Umbilical cord (tissue), 2 donors: Measurements from ENCODE around the gene TBC1D8B. TPM values are rescaled to one million over a fixed set of nuclear protein-coding genes. Genes with fewer than 3 reads are reported as not detected.
A peak's percentile ranks its signal among the peaks of the same experiment; 100 is the strongest.
"Not testable (repeated sequence)": the region's sequence is repeated elsewhere in the genome, so short reads cannot be mapped to it uniquely, and the experiment has no call there.

Experiments
- DNase-seq: peaks from one replicate; pipeline ENCODE4 v3.0.0-alpha.2; 2015; ENCODE audit warnings: low spot score
- total RNA-seq: library from RNA; depleted of rRNA; stranded (reverse); fragments of >200 nt; gene quantifications from one replicate; pipeline ENCODE4 v1.2.3, GENCODE V29; 2014; ENCODE audit warnings: low replicate concordance; ENCODE audit not compliant: insufficient read depth

Gene TBC1D8B
- 21.7 TPM for total RNA-seq

DNA sequence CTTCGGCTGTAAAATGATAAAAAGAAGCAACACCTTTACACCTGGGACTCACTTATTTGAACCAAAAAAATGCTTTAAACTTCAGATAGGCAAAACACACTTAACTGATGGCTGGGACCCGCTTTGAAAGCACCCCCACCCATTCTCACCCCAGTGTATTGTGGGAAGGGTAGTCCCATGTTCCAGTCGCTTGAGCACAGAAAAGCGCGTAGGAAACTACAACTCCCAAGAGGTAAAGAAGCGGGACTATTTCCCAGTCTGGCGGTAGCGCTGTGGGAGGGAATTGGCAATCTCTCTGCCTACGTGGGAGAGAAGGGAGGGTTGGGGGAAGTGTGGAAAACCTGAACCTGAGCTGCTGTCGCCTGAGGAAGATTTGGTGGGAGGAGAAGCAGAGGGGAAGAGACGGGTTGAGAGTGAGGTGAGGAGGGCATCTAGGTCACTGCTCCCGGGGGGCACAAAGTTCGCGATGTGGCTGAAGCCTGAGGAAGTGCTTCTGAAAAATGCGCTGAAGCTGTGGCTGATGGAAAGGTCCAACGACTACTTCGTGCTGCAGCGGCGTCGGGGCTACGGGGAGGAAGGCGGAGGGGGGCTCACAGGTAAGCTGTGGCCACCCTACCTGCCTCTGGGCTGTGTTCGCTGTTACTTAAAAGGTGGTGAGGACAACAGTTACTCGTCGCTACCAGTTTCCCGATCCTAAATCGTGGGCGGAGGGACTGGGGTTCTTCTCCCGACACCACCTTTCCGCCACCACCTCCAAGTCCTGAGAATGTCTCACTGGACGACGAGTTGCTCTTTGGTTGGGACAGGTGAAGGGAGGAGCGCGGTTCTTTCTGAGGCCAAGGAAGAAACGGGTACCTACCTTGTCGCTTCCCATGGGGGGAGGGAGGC, at the start of gene TBC1D8B:
Gene TBC1D8B (plus strand): TSS at position 286 of the 888 bp plus-strand sequence. CDS start 181 bp downstream, at position 467.
- DNase-seq = peak; percentile 96

DNA sequence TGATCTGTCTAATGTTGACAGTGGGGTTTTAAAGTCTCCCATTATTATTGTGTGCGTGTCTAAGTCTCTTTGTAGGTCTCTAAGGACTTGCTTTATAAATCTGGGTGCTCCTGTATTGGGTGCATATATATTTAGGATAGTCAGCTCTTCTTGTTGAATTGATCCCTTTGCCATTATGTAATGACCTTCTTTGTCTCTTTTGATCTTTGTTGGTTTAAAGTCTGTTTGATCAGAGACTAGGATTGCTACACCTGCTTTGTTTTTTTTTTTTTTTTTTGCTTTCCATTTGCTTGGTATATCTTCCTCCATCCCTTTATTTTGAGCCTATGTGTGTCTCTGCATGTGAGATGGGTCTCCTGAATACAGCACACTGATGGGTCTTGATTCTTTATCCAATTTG, 33.2 kb upstream of the TBC1D8B start:
- not testable (repeated sequence) for DNase-seq

DNA sequence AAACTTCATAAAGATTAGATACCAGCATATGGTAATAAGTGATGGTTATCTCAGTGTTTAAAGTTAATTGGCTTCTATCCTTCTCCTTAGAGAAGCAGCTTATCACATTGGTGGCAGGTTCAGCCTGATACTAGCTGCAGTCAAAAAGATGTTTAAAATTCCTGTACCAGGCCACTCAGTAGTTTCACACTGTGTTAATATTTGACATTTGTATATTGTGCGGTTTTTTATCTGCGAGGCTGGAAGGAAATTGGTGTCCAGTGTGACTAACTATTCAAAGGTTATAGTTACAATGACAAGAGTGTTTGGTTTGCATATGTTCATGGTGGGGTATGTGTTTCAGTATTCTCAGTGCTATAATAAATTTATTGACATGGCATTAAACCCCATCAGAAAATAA, 27.5 kb upstream of the TBC1D8B start:
- no peak for DNase-seq

DNA sequence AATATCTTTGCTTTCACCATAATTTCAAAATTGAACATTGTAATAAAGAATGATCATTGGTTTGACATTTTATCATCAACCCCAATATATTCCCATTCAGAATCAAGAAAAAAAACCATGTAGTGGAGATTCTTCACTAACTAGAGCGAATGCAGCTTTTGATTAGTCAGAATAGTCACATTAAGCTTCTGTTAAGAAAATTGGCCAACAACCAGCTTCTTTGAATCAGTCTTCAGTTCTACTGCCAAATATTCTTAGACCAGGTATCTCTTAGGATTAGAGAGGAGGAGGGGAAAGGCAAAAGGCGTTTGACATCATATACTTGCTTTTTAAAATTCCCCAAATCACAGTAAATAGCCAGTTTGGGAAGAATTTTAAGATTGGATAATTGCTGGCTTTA, 22.2 kb upstream of the TBC1D8B start:
- DNase-seq = no peak

DNA sequence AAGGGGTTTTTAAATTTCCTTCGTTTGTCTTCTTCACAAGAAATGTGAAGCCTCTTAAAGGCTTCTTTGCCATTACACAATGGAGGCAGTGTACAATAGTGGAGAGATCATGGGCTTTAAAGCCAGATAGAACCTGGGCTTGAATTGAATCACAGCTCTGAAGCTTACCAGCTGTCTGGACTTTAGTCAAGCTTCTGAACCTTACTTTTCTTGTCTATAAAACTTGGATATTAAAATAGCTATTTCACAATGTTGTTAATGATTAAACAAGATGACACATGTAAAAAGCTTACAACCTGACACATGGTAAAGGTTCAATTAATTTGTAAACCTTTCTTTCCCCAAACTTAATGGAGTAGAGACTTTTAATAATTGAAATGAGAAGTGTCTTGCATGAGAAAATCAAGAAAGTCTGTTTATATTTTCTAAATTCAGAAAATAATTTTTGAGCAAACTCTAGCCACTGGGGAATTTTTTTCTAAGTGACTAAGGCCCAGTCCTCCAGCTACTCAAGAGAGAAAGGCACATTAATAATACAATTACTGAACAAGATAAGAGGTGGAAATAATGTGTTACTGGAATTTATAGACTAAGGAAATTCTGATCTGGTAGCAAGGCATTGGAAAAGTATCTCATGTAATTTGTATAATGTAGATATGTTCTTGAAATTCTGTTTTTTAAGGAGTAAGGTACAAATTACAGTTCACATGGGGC, 21.7 kb upstream of the TBC1D8B start:
- DNase-seq = no peak

DNA sequence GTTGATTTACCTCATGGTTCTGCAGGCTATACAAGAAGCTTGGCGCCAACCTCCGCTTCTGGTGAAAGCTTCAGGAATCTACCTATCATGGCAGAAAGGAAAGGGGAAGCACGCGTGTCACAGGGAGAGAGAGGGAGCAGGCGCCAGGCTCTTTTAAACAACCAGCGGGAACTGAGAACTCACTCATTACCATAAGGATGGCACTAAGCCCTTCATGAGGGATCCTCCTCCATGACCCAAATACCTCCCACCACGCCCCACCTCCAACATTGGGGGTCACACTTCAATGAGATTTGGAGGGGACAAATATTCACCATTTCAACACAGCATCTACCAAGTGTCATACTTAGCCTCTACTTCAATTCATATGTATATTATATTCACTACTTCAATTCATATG, 18.8 kb upstream of the TBC1D8B start:
- no peak for DNase-seq

DNA sequence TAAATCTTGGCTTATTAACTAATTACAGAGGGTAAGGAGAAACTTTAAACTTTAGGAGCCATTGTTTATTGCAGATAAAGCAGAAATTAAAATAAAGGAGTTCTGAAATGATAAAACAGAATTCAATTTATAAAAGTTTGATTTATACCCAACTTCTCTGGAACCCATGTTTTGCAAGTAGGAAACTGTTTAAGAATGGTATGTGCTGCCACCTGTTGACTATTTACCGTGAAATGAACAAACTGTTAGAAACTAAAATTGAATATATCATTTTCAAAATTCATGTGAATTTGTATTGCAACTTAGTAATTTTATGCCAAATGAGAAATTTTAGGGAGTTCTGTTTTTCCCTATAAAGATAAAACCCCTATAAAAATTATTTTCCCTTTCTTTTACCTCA, 11.0 kb upstream of the TBC1D8B start:
- DNase-seq = peak; percentile 1

DNA sequence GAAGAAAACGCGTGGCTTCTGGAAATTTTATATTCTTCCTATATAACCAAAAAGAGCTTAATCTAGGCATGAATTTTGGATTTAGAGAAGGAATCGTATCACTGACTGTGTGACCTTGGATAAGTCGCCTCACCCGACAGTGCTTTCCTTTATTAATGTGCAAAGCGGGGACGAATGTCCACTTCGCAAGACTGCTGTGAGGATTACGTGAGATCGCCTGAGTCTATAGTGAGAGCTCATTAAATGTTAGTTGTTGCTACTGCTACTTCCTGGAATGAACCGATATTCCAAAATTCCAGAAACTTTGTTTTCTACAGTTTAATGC, 448 bp upstream of the TBC1D8B start:
- DNase-seq = no peak

DNA sequence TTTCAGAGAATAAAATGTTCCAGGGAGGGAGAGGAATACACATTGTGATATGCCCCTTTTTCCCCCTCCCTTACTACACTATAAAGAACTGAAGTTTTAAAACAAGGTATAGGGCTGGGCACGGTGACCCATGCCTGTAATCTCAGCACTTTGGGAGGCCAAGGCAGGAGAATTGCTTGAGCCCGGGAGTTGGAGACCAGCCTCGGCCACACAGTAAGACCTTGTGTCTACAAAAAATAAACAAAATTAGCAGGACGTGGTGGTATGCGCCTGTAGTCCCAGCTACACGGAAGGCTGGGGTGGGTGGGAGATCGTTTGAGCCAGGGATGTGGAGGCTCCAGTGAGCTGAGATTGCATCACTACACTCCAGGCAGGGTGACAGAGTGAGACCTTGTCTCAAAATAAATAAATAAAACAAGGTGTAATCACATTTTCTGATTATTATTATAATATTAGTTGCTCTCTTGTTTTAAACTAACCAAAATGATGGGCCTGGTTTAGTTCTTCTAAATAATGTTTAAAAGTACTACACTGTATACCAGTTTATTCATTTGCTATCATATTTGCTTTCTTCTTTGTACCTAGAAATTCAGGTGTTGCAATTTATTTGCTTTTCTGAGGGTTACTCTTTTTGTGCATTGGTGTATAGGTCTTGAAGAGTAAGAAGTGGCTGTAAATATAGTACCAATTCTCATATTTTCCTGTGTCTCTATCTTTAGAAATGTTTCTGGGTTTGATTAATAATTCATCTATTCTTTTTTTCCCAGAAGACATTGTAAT, 8.8 kb downstream of the TBC1D8B start:
- DNase-seq = no peak

DNA sequence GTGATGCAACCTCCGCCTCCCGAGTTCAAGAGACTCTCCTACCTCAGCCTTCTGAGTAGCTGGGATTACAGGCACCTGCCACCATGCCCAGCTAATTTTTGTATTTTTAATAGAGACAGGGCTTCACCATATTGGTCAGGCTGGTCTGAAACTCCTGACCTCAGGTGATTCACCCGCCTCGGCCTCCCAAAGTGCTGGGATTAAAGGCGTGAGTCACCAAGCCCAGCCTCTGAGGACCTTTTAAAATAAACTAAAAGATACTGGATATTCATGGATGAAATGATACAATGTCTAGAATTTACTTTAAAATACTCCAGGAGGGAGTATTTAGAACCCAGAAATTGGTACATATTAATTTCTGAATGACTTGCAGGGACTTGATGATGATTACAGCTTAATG, 10.5 kb downstream of the TBC1D8B start:
- DNase-seq = not testable (repeated sequence)

DNA sequence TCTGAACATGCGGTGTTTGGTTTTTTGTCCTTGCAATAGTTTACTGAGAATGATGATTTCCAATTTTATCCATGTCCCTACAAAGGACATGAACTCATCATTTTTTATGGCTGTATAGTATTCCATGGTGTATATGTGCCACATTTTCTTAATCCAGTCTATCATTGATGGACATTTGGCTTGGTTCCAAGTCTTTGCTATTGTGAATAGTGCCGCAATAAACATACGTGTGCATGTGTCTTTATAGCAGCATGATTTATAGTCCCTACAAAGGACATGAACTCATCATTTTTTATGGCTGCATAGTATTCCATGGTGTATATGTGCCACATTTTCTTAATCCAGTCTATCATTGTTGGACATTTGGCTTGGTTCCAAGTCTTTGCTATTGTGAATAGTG, 11.6 kb downstream of the TBC1D8B start:
- DNase-seq = not testable (repeated sequence)

DNA sequence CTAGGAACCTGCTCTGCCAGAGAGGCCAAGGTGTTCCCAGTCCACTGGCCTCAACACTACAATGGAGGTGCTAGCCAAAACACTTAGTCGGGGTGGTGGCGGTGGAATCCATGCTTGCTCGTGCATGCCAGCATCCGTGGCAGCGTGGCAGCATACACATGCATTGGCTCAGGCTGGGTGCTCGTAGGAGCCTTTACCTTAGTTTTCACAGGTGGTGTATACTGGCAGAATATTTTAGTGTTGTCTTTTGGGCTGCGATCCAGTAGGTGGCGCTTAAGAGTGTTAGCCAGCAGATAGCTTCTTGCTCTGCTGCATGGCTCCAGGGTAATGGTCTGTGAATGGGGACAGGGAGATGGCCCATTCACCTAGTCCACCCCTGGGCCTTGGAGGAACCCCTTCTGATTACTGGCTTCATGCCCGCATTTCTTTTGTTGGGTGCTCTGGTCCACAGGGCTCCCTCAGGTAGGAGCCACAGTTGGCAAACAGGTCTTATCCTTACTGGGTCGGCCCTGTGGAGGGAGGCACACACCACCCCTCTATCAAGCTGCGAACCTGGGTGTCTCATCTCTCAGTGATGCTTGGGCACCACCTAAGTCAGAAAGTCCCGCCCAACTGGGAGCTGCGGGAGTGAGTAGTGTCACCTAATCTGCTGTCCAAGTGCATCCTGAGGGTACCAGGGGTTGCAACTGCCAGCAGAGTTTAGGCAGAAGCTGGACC, 60.7 kb downstream of the TBC1D8B start:
- no peak for DNase-seq

DNA sequence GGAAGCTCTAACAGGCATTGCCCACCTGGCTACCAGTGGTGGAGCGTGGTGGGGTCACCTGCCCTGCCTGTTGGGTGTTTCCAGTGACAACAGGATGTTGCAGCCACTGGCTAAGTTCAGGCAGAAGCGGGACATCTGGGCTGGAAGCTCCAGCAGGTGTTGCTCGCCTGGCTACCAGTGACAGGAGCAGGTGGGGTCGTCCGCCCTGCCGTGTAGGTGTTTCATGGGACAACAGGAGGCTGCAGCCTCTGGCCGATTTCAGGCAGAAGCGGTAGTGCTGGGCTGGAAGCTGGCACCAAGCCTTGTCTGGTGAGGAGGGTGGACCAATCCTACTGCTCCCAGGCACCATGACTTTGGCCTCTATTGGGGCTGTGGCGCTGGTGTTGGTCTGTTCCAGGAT, 61.2 kb downstream of the TBC1D8B start:
- DNase-seq = no peak

DNA sequence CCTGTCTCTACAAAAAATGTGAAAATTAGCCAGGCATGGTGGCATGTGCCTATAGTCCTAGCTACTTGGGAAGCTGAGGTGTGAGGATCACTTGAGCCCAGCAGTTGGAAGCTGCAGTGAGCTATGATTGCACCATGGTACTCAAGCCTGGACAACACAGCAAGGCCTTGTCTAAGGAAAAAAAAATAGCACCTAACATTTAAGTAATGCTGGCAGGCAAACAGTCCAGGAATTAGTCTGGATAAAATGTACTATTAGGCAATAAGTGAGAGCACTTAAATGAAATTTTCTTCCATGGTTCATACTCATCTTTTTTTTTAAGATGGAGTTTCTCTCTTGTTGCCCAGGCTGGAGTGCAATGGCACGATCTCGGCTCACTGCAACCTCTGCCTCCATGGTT, 70.3 kb downstream of the TBC1D8B start:
- DNase-seq = peak; percentile 2

DNA sequence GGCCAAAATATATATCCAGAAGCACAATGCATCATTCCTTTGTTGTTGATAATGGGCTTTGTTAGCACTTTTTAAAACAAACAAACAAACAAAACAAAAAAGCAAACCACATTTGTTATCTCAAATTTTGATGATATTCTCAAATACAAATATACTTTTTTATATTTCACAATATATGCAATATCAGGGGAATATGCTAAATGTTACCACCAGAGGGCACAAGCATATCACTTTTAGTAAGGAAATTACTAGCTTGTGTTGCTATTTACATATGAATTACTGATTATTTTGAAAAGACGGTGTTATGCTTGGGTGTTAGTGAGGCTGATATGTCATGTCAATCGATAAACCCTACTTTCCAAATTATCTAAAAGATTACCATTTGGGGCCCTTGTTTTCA, 71.6 kb downstream of the TBC1D8B start:
- DNase-seq = no peak

DNA sequence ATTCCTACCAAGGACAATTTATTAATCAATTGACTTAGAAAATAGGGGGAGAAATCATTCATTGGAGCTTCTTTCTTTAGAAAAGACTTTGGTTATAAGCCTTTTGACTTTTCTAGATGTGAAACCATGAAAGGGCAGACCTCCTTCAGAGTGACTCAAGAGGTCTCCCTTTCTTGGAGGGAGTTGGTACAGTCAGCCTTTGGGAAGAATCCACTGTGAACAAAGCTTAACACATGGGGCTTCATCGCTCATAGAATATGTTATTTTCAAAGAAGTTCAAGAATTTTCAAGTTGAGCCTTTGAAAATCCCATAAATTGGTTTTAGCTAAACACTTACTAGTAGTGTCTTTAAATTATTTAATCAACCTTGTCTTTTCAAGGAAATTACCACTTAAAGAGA, 72.7 kb downstream of the TBC1D8B start:
- DNase-seq = no peak

DNA sequence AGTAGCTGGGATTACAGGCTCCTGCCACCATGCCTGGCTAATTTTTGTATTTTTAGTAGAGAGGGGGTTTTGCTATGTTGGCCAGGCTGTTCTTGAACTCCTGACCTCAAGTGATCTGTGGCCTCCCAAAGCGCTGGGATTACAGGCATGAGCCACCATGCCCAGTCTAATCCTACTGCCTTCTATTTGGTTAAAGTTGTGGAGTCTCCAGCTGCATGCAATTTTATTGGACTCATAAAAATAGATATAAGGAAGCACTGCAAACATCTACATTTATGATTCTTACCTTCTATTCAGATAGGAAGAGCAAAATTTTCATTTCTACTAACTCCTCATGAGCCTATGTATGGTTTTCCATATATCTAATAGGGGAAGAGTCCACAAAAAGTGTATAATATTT, 87.0 kb downstream of the TBC1D8B start:
- DNase-seq = no peak

DNA sequence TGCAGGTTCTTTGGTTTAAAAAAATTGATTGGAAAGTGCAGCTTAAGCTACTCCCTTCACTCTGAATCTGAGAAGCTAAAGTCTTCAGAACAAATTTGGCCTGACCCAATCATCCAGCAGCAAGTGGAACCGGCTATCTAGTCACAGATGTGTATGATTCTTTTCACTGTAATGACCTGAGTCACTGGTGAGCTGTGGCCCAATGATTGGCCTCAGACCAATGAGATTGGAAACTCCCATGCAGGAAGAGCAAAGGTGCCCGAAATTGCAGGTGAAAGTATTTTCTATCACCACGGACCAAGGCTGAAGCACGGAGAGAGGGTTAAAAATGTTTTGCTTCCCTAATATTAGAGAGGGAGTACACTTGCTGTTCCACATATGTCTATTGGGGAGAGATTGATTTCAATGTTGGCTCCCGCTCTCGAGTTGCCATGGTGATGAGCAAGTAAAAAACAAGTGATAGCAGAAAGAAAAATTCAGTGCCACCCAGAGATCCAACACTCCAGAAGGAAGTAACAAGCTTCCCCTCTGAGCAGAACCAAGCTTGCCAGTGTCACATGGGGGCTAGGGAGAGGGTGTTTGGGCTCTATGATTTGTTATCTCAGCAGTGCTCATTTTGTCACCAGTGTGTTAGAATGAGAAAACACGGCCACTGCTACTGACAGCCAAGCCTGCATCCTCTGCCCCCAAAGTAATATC, 89.4 kb downstream of the TBC1D8B start:
- no peak for DNase-seq

DNA sequence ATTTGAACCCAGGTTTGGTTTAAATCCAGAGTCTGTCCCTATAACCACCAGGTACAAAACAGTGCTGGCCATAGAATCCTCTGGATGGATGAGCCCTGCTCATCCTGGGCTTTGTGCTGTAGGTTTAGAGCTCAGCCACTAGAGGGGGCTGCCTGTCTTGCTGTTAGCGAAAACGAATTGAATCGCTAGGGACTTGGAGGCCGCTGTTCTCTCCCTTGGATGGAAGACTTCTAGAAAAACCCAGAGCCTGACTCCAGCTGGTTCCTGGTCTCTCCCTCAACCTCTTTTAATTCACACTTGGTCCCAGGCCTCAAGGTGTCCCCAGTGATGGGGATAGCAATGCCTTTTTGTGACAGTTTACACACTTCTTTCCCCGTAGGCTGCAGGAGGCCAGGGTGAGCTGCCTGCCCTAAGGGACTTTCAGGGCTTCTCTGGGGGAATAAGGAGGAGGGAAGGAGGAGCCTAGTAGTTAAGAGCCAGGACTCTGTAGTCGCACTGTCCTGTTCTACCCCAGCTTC, 92.0 kb downstream of the TBC1D8B start:
- DNase-seq = peak; percentile 70

DNA sequence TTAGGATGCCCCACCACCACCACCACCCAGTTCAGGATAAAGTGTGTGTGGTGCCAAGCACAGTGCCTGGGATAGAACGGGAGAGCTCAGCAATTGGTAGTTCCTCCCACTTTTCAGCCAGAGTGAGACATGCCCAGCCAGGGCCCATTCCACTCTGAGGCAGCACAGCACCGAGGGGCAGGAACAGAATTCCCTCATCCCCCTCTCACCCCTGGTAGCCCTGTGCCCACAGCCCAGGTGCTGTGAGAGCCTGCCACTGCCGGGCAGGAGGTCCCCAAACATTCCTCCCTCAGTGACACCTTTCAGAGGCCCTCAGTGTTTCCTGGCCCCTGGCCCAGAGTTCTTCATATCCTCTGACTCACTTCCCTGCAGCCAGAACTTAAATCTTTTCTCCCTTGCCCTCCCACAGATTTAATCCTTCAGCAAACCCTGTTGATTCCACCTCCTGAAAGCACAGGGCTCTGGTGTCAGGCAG, 92.5 kb downstream of the TBC1D8B start:
- peak; percentile 72 for DNase-seq

DNA sequence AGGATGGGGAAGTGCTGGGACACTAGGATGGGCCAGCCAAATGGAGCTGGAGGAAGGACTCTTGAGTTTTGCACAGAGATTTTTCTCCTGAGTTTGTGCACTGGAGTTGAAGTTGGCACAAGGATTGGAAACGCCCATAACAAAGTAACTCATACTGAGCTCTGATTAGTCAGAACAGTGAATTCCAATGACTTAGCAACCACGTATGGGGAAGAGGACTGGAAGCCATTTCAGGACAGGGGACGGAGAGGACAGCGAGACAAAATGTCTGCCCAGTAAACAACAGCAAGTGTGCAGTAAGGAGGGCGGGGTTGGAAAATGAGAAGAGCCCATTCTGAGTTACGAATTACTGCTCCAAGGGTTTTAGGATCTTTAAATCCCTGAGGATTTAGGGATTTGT, 94.8 kb downstream of the TBC1D8B start:
- DNase-seq = peak; percentile 46
